CD14-positive monocyte (primary cell): ENCODE data around the gene PON2. TPM values are rescaled to one million over a fixed set of nuclear protein-coding genes. Genes with fewer than 3 reads are reported as not detected.

Experiments used
- DNase-seq, 3 donors: peaks; one replicate each; pipeline ENCODE4 v3.0.0-alpha.2; 2011 to 2022
- H2AFZ ChIP-seq: 2 replicates; pipeline ENCODE4 v1.6.0; 2012; ENCODE audit warnings: mild to moderate bottlenecking, low read depth, low read length, inconsistent platforms; ENCODE audit not compliant: insufficient read depth, poor library complexity, severe bottlenecking
- H3K27ac ChIP-seq, 2 donors: 1 replicate in 1 of 2; 2 replicates in 1 of 2; pipeline ENCODE4 v1.5.1; 2012 to 2013; ENCODE audit warnings: low read length in 2 of 2, control low read depth in 1 of 2, inconsistent platforms in 1 of 2, low read depth in 1 of 2, mild to moderate bottlenecking in 1 of 2
- H3K27me3 ChIP-seq, 2 donors: one replicate each; pipeline versions ENCODE4 v1.6.0 to v1.6.1; 2011 to 2013; ENCODE audit warnings: low read length in 2 of 2; ENCODE audit not compliant: control insufficient read depth in 2 of 2, insufficient read depth in 2 of 2
- H3K36me3 ChIP-seq, 2 donors: replicated peaks in 1 of 2; 1 replicate in 1 of 2; 2 replicates in 1 of 2; pipeline versions ENCODE4 v1.5.1 to v1.6.1; 2012 to 2013; ENCODE audit warnings: low read length in 2 of 2, control low read depth in 1 of 2, inconsistent platforms in 1 of 2, mild to moderate bottlenecking in 1 of 2; ENCODE audit not compliant: insufficient read depth in 2 of 2, control insufficient read depth in 1 of 2
- H3K4me1 ChIP-seq, 2 donors: 1 replicate in 1 of 2; 2 replicates in 1 of 2; pipeline versions ENCODE4 v1.5.1 to v1.6.1; 2012 to 2013; ENCODE audit warnings: low read length in 2 of 2, control low read depth in 1 of 2, inconsistent platforms in 1 of 2, mild to moderate bottlenecking in 1 of 2, moderate library complexity in 1 of 2; ENCODE audit not compliant: insufficient read depth in 2 of 2, control insufficient read depth in 1 of 2
- H3K4me2 ChIP-seq: replicated peaks from 2 replicates; pipeline ENCODE3; 2012; ENCODE audit warnings: low read length, moderate library complexity, mild to moderate bottlenecking; ENCODE audit not compliant: poor library complexity, severe bottlenecking; ENCODE audit errors: extremely low read depth
- H3K4me3 ChIP-seq, 3 experiments: fragments of 200-600 bp in 1 of 3; sonication (generic) in 1 of 3; replicated peaks in 1 of 3; 1 replicate in 2 of 3; 2 replicates in 1 of 3; pipeline ENCODE4 v1.5.1; 2011 to 2013; ENCODE audit warnings: low read length in 3 of 3, mild to moderate bottlenecking in 3 of 3, control low read depth in 2 of 3, low read depth in 2 of 3, inconsistent platforms in 1 of 3, moderate library complexity in 1 of 3
- H3K79me2 ChIP-seq: 2 replicates; pipeline ENCODE4 v1.6.0; 2012; ENCODE audit warnings: mild to moderate bottlenecking, control low read depth, inconsistent platforms, low read length, moderate library complexity; ENCODE audit not compliant: insufficient read depth
- H3K9ac ChIP-seq: 2 replicates; pipeline ENCODE4 v1.6.0; 2017; ENCODE audit warnings: low read length, mild to moderate bottlenecking; ENCODE audit not compliant: insufficient read depth, poor library complexity, severe bottlenecking
- H3K9me3 ChIP-seq, 2 donors: replicated peaks in 1 of 2; 1 replicate in 1 of 2; 2 replicates in 1 of 2; pipeline versions ENCODE4 v1.5.1 to v1.6.1; 2012 to 2013; ENCODE audit warnings: low read length in 2 of 2, control low read depth in 1 of 2; ENCODE audit not compliant: control insufficient read depth in 1 of 2, insufficient read depth in 1 of 2
- H4K20me1 ChIP-seq: 2 replicates; pipeline ENCODE4 v1.6.0; 2012; ENCODE audit warnings: mild to moderate bottlenecking, low read length, control low read depth, moderate library complexity; ENCODE audit not compliant: insufficient read depth
- H3K27ac Mint-ChIP-seq, 7 donors: one replicate each; pipeline ENCODE4 v1.8.0; 2020; ENCODE audit warnings: mild to moderate bottlenecking in 7 of 7, mixed read lengths in 7 of 7, moderate library complexity in 6 of 7, inconsistent platforms in 2 of 7
- H3K27me3 Mint-ChIP-seq, 3 donors: one replicate each; pipeline ENCODE4 v1.8.0; 2021 to 2022; ENCODE audit warnings: low read depth in 3 of 3, mild to moderate bottlenecking in 3 of 3, mixed read lengths in 3 of 3, moderate library complexity in 3 of 3, inconsistent platforms in 1 of 3
- H3K36me3 Mint-ChIP-seq, 2 donors: one replicate each; pipeline ENCODE4 v1.8.0; 2020; ENCODE audit warnings: mixed read lengths in 2 of 2, inconsistent platforms in 1 of 2, mild to moderate bottlenecking in 1 of 2
- H3K4me1 Mint-ChIP-seq: one replicate; pipeline ENCODE4 v1.8.0; 2020; ENCODE audit warnings: mild to moderate bottlenecking, mixed read lengths
- H3K4me3 Mint-ChIP-seq, 2 donors: one replicate each; pipeline ENCODE4 v1.8.0; 2020; ENCODE audit warnings: mild to moderate bottlenecking in 2 of 2, mixed read lengths in 2 of 2, moderate library complexity in 1 of 2
- H3K9me3 Mint-ChIP-seq, 7 donors: one replicate each; pipeline ENCODE4 v1.8.0; 2020 to 2022; ENCODE audit warnings: mixed read lengths in 7 of 7, mild to moderate bottlenecking in 6 of 7, moderate library complexity in 6 of 7, inconsistent platforms in 2 of 7
- WGBS: methylation state at CpG from one replicate; pipeline ENCODE4 v1.1.5; 2013; ENCODE audit warnings: missing lambda C conversion rate; ENCODE audit not compliant: insufficient coverage; 5-methylcytosine and 5-hydroxymethylcytosine counted together
- intact Hi-C, 2 donors: fragments of 100-400 bp; cut with micrococcal nuclease; formaldehyde crosslinking; loops; one replicate each; pipeline versions ENCODE4 v1.15.0 to v1.15.1; 2023
- polyA plus RNA-seq, 3 donors: library from polyadenylated mRNA; depleted of rRNA in 1 of 3; unstranded in 2 of 3; stranded (reverse) in 1 of 3; fragments of 300-500 nt in 2 of 3; fragments of >200 nt in 1 of 3; fragmentation: Illumina TruSeq in 2 of 3; gene quantifications; 1 replicate in 2 of 3; 2 replicates in 1 of 3; pipeline ENCODE4 v1.2.3, GENCODE V29; 2012 to 2021
- TF ChIP-seq, protein P1 (sequence below): fragments of 200-600 bp; IDR thresholded peaks from one replicate; pipeline ENCODE4 v1.8.0; 2022; ENCODE audit warnings: antibody characterized with exemption, mild to moderate bottlenecking

PON2 gene
- polyA plus RNA-seq, 3 donors = 11.5 to 14.7 (median 14.4) TPM

DNA sequence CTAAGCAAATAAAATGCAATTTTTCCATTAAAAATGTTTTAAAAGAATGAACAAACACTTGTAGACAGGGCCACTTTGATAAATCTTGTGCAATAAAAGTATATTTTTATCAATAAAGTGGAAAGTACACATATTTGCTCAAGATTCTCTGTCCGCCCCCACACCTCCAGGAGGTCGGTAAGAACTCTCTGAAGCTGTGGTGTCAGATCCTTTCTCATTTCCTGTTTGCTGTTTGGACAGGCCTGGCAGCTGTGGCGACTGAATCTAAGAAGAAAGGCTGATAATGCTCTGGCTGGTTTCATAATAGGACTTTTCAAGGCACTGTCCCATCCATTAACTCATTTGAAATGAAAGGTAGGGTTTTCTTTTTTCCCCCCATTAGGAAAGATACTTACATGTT is 35.6 kb upstream of the PON2 start:
- intact Hi-C loops = loop anchor here in 1 of 2 donors (10.0 kb wide), 1 partner anchor 1026 kb away; no protein-coding TSS in a partner anchor
- no peaks in the 10 kb centered on the region for H3K27me3 ChIP-seq
- peaks cover 2% of the 10 kb centered on the region for H3K4me1 Mint-ChIP-seq
- no peak overlapping the region for H3K4me3 ChIP-seq
- no peak overlapping the region for H3K9ac ChIP-seq
- H3K9me3 Mint-ChIP-seq = peaks cover 0 to 2% (median 0%) of the 10 kb centered on the region in 7 donors
- no peak overlapping the region for H3K4me3 Mint-ChIP-seq
- no peak overlapping the region for H3K27ac ChIP-seq
- TF ChIP-seq, protein P1, sequence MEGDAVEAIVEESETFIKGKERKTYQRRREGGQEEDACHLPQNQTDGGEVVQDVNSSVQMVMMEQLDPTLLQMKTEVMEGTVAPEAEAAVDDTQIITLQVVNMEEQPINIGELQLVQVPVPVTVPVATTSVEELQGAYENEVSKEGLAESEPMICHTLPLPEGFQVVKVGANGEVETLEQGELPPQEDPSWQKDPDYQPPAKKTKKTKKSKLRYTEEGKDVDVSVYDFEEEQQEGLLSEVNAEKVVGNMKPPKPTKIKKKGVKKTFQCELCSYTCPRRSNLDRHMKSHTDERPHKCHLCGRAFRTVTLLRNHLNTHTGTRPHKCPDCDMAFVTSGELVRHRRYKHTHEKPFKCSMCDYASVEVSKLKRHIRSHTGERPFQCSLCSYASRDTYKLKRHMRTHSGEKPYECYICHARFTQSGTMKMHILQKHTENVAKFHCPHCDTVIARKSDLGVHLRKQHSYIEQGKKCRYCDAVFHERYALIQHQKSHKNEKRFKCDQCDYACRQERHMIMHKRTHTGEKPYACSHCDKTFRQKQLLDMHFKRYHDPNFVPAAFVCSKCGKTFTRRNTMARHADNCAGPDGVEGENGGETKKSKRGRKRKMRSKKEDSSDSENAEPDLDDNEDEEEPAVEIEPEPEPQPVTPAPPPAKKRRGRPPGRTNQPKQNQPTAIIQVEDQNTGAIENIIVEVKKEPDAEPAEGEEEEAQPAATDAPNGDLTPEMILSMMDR = no peak
- DNase-seq = no peak
- no peaks in the 10 kb centered on the region for H4K20me1 ChIP-seq
- no peaks in the 10 kb centered on the region for H3K36me3 ChIP-seq
- no peaks in the 10 kb centered on the region for H3K79me2 ChIP-seq
- WGBS = no CpG with 5 or more reads among the region's 3 CpGs
- H3K27me3 Mint-ChIP-seq = peaks cover 0 to 4% (median 2%) of the 10 kb centered on the region in 3 donors
- H3K27ac Mint-ChIP-seq = no peak overlapping the region
- no peak overlapping the region for H3K4me2 ChIP-seq
- H3K9me3 ChIP-seq = no peaks in the 10 kb centered on the region
- no peaks in the 10 kb centered on the region for H3K4me1 ChIP-seq
- H3K36me3 Mint-ChIP-seq = no peaks in the 10 kb centered on the region
- H2AFZ ChIP-seq = no peak overlapping the region

DNA sequence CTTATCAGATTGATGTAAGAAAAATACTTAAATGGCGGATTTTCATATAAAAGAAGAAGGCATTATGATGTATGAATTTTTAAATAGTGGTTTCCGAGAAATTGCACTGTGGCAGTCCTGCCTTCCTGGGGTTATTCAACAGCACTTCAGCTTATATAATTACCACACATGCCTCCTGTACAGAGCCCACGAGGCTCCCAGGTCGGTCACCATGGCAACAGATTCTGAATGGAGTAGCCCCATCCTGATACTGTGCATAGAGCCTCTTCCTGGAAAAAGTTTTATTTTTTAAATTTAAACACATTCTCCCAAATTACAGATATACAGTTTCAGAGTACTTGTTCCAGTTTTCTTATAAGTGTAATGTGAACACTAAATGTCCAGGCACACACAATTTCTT is 35.0 kb upstream of the PON2 start:
- no peaks in the 10 kb centered on the region for H3K36me3 ChIP-seq
- no peak overlapping the region for H3K27ac ChIP-seq
- H3K27me3 ChIP-seq = no peaks in the 10 kb centered on the region
- intact Hi-C loops = loop anchor here in 1 of 2 donors (10.0 kb wide), 1 partner anchor 1025 kb away; no protein-coding TSS in a partner anchor
- H3K79me2 ChIP-seq = no peaks in the 10 kb centered on the region
- H4K20me1 ChIP-seq = no peaks in the 10 kb centered on the region
- Mint-ChIP-seq H3K9me3 (peaks cover 0 to 2% (median 0%) of the 10 kb centered on the region in 7 donors), H3K4me3 (no peak overlapping the region), H3K36me3 (no peaks in the 10 kb centered on the region), H3K4me1 (peaks cover 2% of the 10 kb centered on the region), H3K27ac (peak overlapping the region in 1 of 7 donors; percentile 27), H3K27me3 (peaks cover 0 to 4% (median 2%) of the 10 kb centered on the region in 3 donors)
- H3K4me2 ChIP-seq = no peak overlapping the region
- 67% methylated on average over 1 of the region's 4 CpGs for WGBS
- no peaks in the 10 kb centered on the region for H3K4me1 ChIP-seq
- no peaks in the 10 kb centered on the region for H3K9me3 ChIP-seq
- H2AFZ ChIP-seq = no peak overlapping the region
- no peak overlapping the region for H3K4me3 ChIP-seq
- no peak overlapping the region for H3K9ac ChIP-seq
- TF ChIP-seq, protein P1 = no peak
- no peak for DNase-seq
